IPS DF 6.9 (cell line): Measurements from ENCODE around the gene ATXN7L3.

Experiments used
- DNase-seq: peaks from one replicate; pipeline ENCODE4 v3.0.0-alpha.2; 2013; ENCODE audit warnings: low read depth, low spot score
- H3K27ac ChIP-seq: one replicate; pipeline ENCODE4 v1.5.1; 2013; ENCODE audit warnings: low read length, control low read depth
- H3K27me3 ChIP-seq: 2 replicates; pipeline ENCODE4 v1.6.1; 2013; ENCODE audit warnings: mild to moderate bottlenecking, low read length; ENCODE audit not compliant: control insufficient read depth, insufficient read depth
- H3K36me3 ChIP-seq: 2 replicates; pipeline ENCODE4 v1.6.1; 2013; ENCODE audit warnings: low read length; ENCODE audit not compliant: control insufficient read depth, insufficient read depth
- H3K4me1 ChIP-seq: 2 replicates; pipeline ENCODE4 v1.6.1; 2013; ENCODE audit warnings: low read length; ENCODE audit not compliant: control insufficient read depth, insufficient read depth
- H3K4me3 ChIP-seq: 2 replicates; pipeline ENCODE4 v1.5.1; 2013; ENCODE audit warnings: mild to moderate bottlenecking, low read length
- H3K9me3 ChIP-seq: 2 replicates; pipeline ENCODE4 v1.6.1; 2013; ENCODE audit warnings: low read length, inconsistent platforms; ENCODE audit not compliant: control insufficient read depth, insufficient read depth
- whole genome bisulfite sequencing: extraction: QIAGEN DNeasy Blood & Tissue Kit; methylation state at CpG from one replicate; pipeline ENCODE4 v1.1.7; 2013; ENCODE audit warnings: mixed read lengths, missing lambda C conversion rate; ENCODE audit not compliant: insufficient read length, insufficient coverage; 5-methylcytosine and 5-hydroxymethylcytosine counted together

The ATXN7L3 gene

GRCh38 chr17:44210342-44211192, 10.9 kb upstream of the ATXN7L3 start:
- H3K9me3 ChIP-seq, result no peaks in the 10 kb centered on the region
- no peaks in the 10 kb centered on the region for H3K27me3 ChIP-seq
- no peak for DNase-seq
- H3K4me1 ChIP-seq, result no peaks in the 10 kb centered on the region; the same call in 1 of the 2 replicates
- no CpG with 5 or more reads among the region's 64 CpGs for WGBS
- no peak overlapping the region for H3K4me3 ChIP-seq
- no peak overlapping the region for H3K27ac ChIP-seq
- peaks cover 43% of the 10 kb centered on the region for H3K36me3 ChIP-seq

- Histone ChIP-seq H3K4me1 (no peaks in the 10 kb centered on the region; the same call in 1 of the 2 replicates), H3K4me3 (no peak overlapping the region), H3K36me3 (peaks cover 36% of the 10 kb centered on the region), H3K9me3 (no peaks in the 10 kb centered on the region), H3K27ac (no peak overlapping the region), H3K27me3 (no peaks in the 10 kb centered on the region)
- no CpG with 5 or more reads among the region's 11 CpGs for WGBS
- DNase-seq, result no peak
Observed at GRCh38 chr17:44209786-44210341, 10.2 kb upstream of the ATXN7L3 start.

- Histone ChIP-seq H3K4me3 (no peak overlapping the region), H3K9me3 (no peaks in the 10 kb centered on the region), H3K4me1 (peaks cover 3% of the 10 kb centered on the region), H3K36me3 (peaks cover 36% of the 10 kb centered on the region), H3K27me3 (no peaks in the 10 kb centered on the region), H3K27ac (no peak overlapping the region)
- DNase-seq, result no peak
- no CpG with 5 or more reads among the region's 5 CpGs for WGBS
Observed at GRCh38 chr17:44207743-44208142, 8.1 kb upstream of the ATXN7L3 start.

GRCh38 chr17:44207319-44207718, 7.6 kb upstream of the ATXN7L3 start:
- Histone ChIP-seq H3K27me3 (no peaks in the 10 kb centered on the region), H3K27ac (no peak overlapping the region), H3K4me1 (peaks cover 3% of the 10 kb centered on the region), H3K9me3 (no peaks in the 10 kb centered on the region), H3K4me3 (no peak overlapping the region), H3K36me3 (peaks cover 36% of the 10 kb centered on the region)
- no CpG with 5 or more reads among the region's 17 CpGs for WGBS
- no peak for DNase-seq

GRCh38 chr17:44206825-44207155, 7.1 kb upstream of the ATXN7L3 start:
- no peaks in the 10 kb centered on the region for H3K27me3 ChIP-seq
- H3K36me3 ChIP-seq, result peaks cover 32% of the 10 kb centered on the region
- no peaks in the 10 kb centered on the region for H3K9me3 ChIP-seq
- DNase-seq, result no peak
- WGBS, result no CpG with 5 or more reads among the region's 6 CpGs
- H3K4me3 ChIP-seq, result no peak overlapping the region
- no peak overlapping the region for H3K27ac ChIP-seq
- peaks cover 3% of the 10 kb centered on the region for H3K4me1 ChIP-seq

- no peak for DNase-seq
- Histone ChIP-seq H3K36me3 (peaks cover 26% of the 10 kb centered on the region), H3K4me3 (no peak overlapping the region), H3K9me3 (no peaks in the 10 kb centered on the region), H3K27me3 (no peaks in the 10 kb centered on the region), H3K4me1 (peaks cover 3% of the 10 kb centered on the region), H3K27ac (no peak overlapping the region)
- WGBS, result no CpG with 5 or more reads among the region's 13 CpGs
Observed at GRCh38 chr17:44205962-44206824, 6.5 kb upstream of the ATXN7L3 start.

GRCh38 chr17:44204441-44204882, 4.8 kb upstream of the ATXN7L3 start:
- Histone ChIP-seq H3K27ac (no peak overlapping the region), H3K9me3 (no peaks in the 10 kb centered on the region), H3K36me3 (peaks cover 17% of the 10 kb centered on the region), H3K4me1 (peaks cover 3% of the 10 kb centered on the region; the same call in 1 of the 2 replicates), H3K27me3 (no peaks in the 10 kb centered on the region), H3K4me3 (no peak overlapping the region)
- WGBS, result no CpG with 5 or more reads among the region's 5 CpGs
- DNase-seq, result no peak

- H3K4me3 ChIP-seq, result no peak overlapping the region
Observed at GRCh38 chr17:44203731-44204440, 4.2 kb upstream of the ATXN7L3 start.

GRCh38 chr17:44202756-44203155, 3.1 kb upstream of the ATXN7L3 start:
- no peaks in the 10 kb centered on the region for H3K9me3 ChIP-seq
- no peak for DNase-seq
- no peaks in the 10 kb centered on the region for H3K27me3 ChIP-seq
- peaks cover 7% of the 10 kb centered on the region; the same call in 1 of the 2 replicates for H3K36me3 ChIP-seq
- no peak overlapping the region for H3K4me3 ChIP-seq
- WGBS, result no CpG with 5 or more reads among the region's 4 CpGs
- peaks cover 6% of the 10 kb centered on the region for H3K4me1 ChIP-seq
- no peak overlapping the region for H3K27ac ChIP-seq

More at GRCh38 chr17:44203731-44204440, 4.2 kb upstream of the ATXN7L3 start:
- Histone ChIP-seq H3K27ac (no peak overlapping the region), H3K4me1 (peaks cover 3% of the 10 kb centered on the region; the same call in 1 of the 2 replicates), H3K9me3 (no peaks in the 10 kb centered on the region), H3K27me3 (no peaks in the 10 kb centered on the region), H3K36me3 (peaks cover 13% of the 10 kb centered on the region)
- no peak for DNase-seq
- WGBS, result no CpG with 5 or more reads among the region's 9 CpGs
